Tibial nerve (tissue), 4 donors: ENCODE measurements around the gene PFN3. TPM values are rescaled to one million over a fixed set of nuclear protein-coding genes. Genes with fewer than 3 reads are reported as not detected.
"Not testable (repeated sequence)": the region's sequence is repeated elsewhere in the genome, so short reads cannot be mapped to it uniquely, and the experiment has no call there.

ENCODE experiments used
- DNase-seq, 2 donors: peaks; one replicate each; pipeline ENCODE4 v3.0.0-alpha.2; 2019; ENCODE audit warnings: low spot score in 2 of 2
- H3K27ac ChIP-seq, 4 donors: fragments of 200-600 bp; sonication (generic) in 3 of 4; one replicate each; pipeline ENCODE4 v1.5.1; 2017 to 2019; ENCODE audit warnings: mild to moderate bottlenecking in 1 of 4
- H3K27me3 ChIP-seq, 2 donors: fragments of 200-600 bp; sonication (generic) in 1 of 2; one replicate each; pipeline versions ENCODE4 v1.5.1 to v1.6.0; 2017 to 2019
- H3K36me3 ChIP-seq, 3 donors: fragments of 200-600 bp; sonication (generic); one replicate each; pipeline ENCODE4 v1.5.1; 2018 to 2019
- H3K4me1 ChIP-seq, 4 donors: fragments of 200-600 bp; sonication (generic) in 3 of 4; one replicate each; pipeline ENCODE4 v1.5.1; 2017 to 2019
- H3K4me3 ChIP-seq, 4 donors: fragments of 200-600 bp; sonication (generic) in 3 of 4; one replicate each; pipeline ENCODE4 v1.5.1; 2017 to 2019; ENCODE audit warnings: mild to moderate bottlenecking in 1 of 4, moderate library complexity in 1 of 4
- H3K9me3 ChIP-seq, 4 donors: fragments of 200-600 bp; sonication (generic) in 3 of 4; one replicate each; pipeline ENCODE4 v1.5.1; 2017 to 2019
- EP300 ChIP-seq, 2 donors: sonication (generic); formaldehyde crosslinking; IDR thresholded peaks; one replicate each; pipeline ENCODE4 v1.6.1; 2017; ENCODE audit warnings: antibody characterized with exemption in 2 of 2, mild to moderate bottlenecking in 1 of 2
- POLR2A ChIP-seq, 2 donors: fragments of 450-650 bp; IDR thresholded peaks; one replicate each; pipeline ENCODE4 v1.6.1; 2017; ENCODE audit warnings: antibody characterized with exemption in 2 of 2, mild to moderate bottlenecking in 2 of 2, moderate library complexity in 2 of 2
- WGBS, 2 donors: methylation state at CpG; one replicate each; pipeline ENCODE4 v1.1.5; 2018; 5-methylcytosine and 5-hydroxymethylcytosine counted together
- total RNA-seq, 4 donors: library from RNA; depleted of rRNA; stranded (reverse); fragments of >200 nt; gene quantifications; one replicate each; pipeline ENCODE4 v1.1.0, GENCODE V29; 2016
- TF ChIP-seq, protein P1 (sequence below), 5 experiments: fragments of 200-600 bp in 3 of 5; fragments of 450-650 bp in 2 of 5; sonication (generic) in 3 of 5; IDR thresholded peaks; one replicate each; pipeline ENCODE4 v1.5.1; 2016 to 2019; ENCODE audit warnings: antibody characterized with exemption in 5 of 5, mild to moderate bottlenecking in 3 of 5, moderate library complexity in 2 of 5

The PFN3 gene
- total RNA-seq, 4 donors from 2014 or later = not detected

DNA sequence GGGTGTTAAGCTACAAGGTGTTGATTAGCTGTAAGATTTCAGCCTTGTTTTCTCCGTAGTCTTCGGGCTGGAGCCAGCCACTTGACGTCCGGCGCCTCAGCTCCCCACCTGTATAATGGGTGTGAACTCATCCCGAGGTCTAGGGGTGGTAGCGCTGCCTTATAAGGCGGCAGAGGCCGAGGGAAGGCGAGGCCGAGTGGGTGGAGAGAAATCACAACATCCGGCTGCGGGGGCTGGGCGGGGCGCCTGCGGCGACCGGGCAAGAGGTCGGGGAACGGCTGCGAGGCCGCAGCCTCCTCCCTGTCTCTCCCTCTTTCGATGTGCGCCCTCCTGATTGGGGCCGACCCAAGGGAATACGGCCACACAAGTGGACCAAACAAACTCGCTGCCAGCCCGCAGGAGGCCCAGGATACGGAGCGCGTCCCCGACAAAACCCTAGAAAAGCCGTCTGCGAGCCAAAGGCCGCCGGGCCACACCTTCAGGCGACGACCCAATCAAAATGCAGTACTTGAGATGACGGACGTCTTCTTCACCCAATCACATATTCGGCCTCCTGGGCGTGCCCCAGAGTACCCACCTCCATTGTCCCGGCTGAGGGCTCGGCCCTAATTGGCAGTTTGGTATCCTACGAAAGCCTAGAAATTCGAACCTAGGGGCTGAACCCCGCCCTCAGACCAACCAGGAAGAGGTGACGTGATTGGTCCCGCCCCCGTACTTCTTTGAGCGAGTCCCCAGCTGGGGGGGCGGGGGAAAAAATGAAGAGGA is 25.5 kb upstream of the PFN3 start:
- H3K4me3 ChIP-seq = peak overlapping the region; percentile 20 to 89 (median 49)
- H3K9me3 ChIP-seq = no peaks in the 10 kb centered on the region
- no peaks in the 10 kb centered on the region for H3K27me3 ChIP-seq
- H3K4me1 ChIP-seq = peaks cover 0 to 42% (median 34%) of the 10 kb centered on the region in 4 donors
- peaks cover 0 to 10% (median 0%) of the 10 kb centered on the region in 3 donors for H3K36me3 ChIP-seq
- peak in 1 of 2 donors; percentile 95 for TF ChIP-seq EP300 (IDR thresholded peaks at IDR 0.05)
- peak in 1 of 2 donors; percentile 78 for TF ChIP-seq POLR2A (IDR thresholded peaks at IDR 0.05)
- TF ChIP-seq, protein P1, sequence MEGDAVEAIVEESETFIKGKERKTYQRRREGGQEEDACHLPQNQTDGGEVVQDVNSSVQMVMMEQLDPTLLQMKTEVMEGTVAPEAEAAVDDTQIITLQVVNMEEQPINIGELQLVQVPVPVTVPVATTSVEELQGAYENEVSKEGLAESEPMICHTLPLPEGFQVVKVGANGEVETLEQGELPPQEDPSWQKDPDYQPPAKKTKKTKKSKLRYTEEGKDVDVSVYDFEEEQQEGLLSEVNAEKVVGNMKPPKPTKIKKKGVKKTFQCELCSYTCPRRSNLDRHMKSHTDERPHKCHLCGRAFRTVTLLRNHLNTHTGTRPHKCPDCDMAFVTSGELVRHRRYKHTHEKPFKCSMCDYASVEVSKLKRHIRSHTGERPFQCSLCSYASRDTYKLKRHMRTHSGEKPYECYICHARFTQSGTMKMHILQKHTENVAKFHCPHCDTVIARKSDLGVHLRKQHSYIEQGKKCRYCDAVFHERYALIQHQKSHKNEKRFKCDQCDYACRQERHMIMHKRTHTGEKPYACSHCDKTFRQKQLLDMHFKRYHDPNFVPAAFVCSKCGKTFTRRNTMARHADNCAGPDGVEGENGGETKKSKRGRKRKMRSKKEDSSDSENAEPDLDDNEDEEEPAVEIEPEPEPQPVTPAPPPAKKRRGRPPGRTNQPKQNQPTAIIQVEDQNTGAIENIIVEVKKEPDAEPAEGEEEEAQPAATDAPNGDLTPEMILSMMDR (IDR thresholded peaks at IDR 0.05) = peak in 2 of 5 experiments; percentile 20 to 34
- peak; percentile 100 for DNase-seq
- H3K27ac ChIP-seq = peak overlapping the region; percentile 86 to 97 (median 92)
- 1 to 2% methylated on average over 40 to 50 of the region's 52 CpGs for WGBS, 2 donors

DNA sequence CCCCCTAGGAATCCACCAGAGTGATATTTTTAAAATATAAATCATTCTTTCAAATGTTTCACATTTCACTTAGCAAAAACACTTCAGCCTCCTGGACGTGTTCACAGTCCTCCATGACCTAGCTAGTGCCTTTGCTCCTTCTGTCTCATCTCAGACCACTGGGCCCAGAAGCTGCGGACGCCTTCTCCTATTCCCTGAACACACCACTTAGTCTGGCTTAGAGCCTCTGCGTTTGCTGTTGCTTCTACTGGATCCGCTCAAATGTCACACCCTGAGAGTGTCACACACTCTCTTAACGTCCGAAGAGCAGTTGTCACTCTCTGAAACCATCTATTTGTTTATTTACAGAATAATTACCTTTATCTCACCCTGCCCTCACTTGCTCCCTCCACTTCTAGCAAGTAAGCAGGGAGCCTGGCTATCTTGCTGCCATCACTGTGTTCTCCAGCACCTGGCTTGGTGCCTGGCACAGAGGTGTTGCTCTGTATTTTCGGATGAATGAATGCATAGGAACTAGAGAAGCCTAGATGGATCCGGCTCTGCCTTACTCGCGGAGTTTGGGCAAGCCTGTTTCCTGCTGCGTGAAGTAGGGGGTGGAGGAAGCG is 24.8 kb upstream of the PFN3 start:
- H3K4me3 ChIP-seq = peak overlapping the region; percentile 20 to 66 (median 49)
- WGBS, 2 donors = 44 to 52% methylated on average over 13 of the region's 13 CpGs
- H3K4me1 ChIP-seq = peaks cover 0 to 37% (median 32%) of the 10 kb centered on the region in 4 donors
- H3K9me3 ChIP-seq = no peaks in the 10 kb centered on the region
- peaks cover 0 to 3% (median 0%) of the 10 kb centered on the region in 3 donors for H3K36me3 ChIP-seq
- no peak for DNase-seq
- H3K27ac ChIP-seq = peak overlapping the region; percentile 86 to 97 (median 92)
- no peaks in the 10 kb centered on the region for H3K27me3 ChIP-seq
- TF ChIP-seq, protein P1 (IDR thresholded peaks at IDR 0.05) = no peak
- TF ChIP-seq EP300 (IDR thresholded peaks at IDR 0.05) = no peak
- TF ChIP-seq POLR2A (IDR thresholded peaks at IDR 0.05) = no peak

DNA sequence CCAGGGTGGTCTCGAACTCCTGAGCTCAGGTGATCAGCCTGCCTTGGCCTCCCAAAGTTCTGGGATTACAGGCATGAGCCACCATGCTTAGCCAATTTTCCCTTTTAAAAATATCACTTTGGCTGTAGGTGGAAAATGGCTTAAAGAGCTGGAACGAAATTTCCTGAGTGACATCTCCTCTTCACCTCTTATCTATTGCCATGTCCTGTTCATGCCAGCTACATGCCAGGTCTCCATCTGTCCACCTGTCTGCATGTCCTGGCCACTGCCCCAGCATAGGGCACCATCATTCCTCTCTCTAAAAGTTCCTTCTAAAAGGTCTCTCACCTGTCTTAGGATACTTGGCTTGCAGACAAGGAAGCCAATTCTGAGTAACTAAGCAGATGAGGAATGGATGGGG is 23.2 kb upstream of the PFN3 start:
- peaks cover 0 to 25% (median 21%) of the 10 kb centered on the region in 4 donors for H3K4me1 ChIP-seq
- H3K27me3 ChIP-seq = no peaks in the 10 kb centered on the region
- no peaks in the 10 kb centered on the region for H3K36me3 ChIP-seq
- TF ChIP-seq EP300 (IDR thresholded peaks at IDR 0.05) (no peak), POLR2A (IDR thresholded peaks at IDR 0.05) (no peak)
- TF ChIP-seq, protein P1 (IDR thresholded peaks at IDR 0.05) = no peak
- WGBS, 2 donors = 92 to 98% methylated on average over 2 of the region's 2 CpGs
- no peaks in the 10 kb centered on the region for H3K9me3 ChIP-seq
- DNase-seq = no peak
- no peak overlapping the region for H3K27ac ChIP-seq
- no peak overlapping the region for H3K4me3 ChIP-seq

DNA sequence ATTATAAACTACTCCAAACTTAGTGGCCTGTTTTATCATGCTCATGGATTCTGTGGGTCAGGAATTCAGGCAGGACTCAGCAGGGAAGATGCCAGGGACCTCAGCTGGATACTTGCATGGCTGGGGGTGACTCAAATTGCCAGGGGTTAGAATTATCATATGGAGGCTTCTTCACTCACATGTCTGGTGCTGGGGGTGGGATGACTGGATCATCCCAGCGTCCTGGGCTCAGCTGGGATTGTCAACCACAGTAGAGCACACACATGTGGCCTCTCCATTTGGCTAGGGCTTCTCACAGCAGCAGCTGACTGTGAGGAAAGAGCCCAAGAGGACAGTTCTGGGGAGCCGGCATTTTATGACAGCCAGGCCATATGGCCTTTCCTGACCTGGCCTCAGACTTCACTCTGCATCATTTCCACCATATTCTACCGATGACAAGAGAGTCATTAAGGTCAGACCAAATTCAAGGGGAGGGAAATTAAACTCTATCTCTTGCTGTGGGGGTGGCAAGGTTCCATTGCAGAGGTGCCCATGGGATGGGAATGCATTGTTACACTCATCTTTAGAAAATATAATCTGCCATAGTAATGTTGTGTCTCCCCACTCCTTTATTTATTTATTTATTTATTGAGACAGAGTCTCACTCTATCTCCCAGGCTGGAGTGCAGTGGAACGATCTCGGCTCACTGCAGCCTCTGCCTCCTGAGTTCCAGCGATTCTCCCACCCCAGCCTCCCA is 20.8 kb upstream of the PFN3 start:
- TF ChIP-seq POLR2A (IDR thresholded peaks at IDR 0.05) = no peak
- TF ChIP-seq, protein P1 (IDR thresholded peaks at IDR 0.05) = no peak
- no peak for TF ChIP-seq EP300 (IDR thresholded peaks at IDR 0.05)
- H3K4me1 ChIP-seq = peaks cover 0 to 7% (median 5%) of the 10 kb centered on the region in 4 donors
- H3K36me3 ChIP-seq = no peaks in the 10 kb centered on the region
- no peaks in the 10 kb centered on the region for H3K27me3 ChIP-seq
- 71 to 84% methylated on average over 5 of the region's 6 CpGs for WGBS, 2 donors
- no peak overlapping the region for H3K27ac ChIP-seq
- H3K9me3 ChIP-seq = no peaks in the 10 kb centered on the region
- DNase-seq = no peak
- H3K4me3 ChIP-seq = no peak overlapping the region

DNA sequence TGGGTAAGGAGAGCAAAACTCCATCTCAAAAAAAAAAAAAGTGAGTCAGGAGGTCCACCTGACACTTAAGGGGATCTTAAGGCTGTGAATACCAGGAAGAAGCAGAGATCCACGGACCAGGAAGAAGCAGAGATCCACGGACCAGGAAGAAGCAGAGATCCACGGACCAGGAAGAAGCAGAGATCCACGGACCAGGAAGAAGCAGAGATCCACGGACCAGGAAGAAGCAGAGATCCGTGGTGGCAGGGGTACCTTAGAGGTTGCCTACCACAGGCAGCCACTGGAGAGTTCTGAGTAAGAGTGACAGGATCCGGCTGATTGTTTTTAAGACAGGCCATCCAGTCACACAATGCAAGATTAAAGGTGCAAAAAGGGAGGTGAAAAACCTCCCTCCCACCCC is 20.0 kb upstream of the PFN3 start:
- not testable (repeated sequence) for H3K27ac ChIP-seq, H3K4me1 ChIP-seq, H3K4me3 ChIP-seq, H3K36me3 ChIP-seq, DNase-seq, H3K9me3 ChIP-seq, H3K27me3 ChIP-seq
- 72 to 75% methylated on average over 7 of the region's 7 CpGs for WGBS, 2 donors
